Fibroblast of lung (primary cell): ENCODE measurements around the gene ARHGAP28. TPM values are rescaled to one million over a fixed set of nuclear protein-coding genes. Genes with fewer than 3 reads are reported as not detected.

ENCODE experiments used
- DNase-seq, 2 donors: peaks; one replicate each; pipeline versions ENCODE4 v3.0.0 to v3.0.0-alpha.2; 2010; ENCODE audit warnings: low read depth in 2 of 2
- H2AFZ ChIP-seq: 2 replicates; pipeline ENCODE4 v1.5.1; 2012; ENCODE audit warnings: low read length, control low read depth, inconsistent platforms
- H3K27ac ChIP-seq: 2 replicates; pipeline ENCODE4 v1.5.1; 2011; ENCODE audit warnings: low read length, control low read depth; ENCODE audit not compliant: insufficient read depth
- H3K27me3 ChIP-seq: 2 replicates; pipeline ENCODE4 v1.5.1; 2011; ENCODE audit warnings: mild to moderate bottlenecking, low read length; ENCODE audit not compliant: control insufficient read depth, insufficient read depth
- H3K36me3 ChIP-seq: 2 replicates; pipeline ENCODE4 v1.5.1; 2011; ENCODE audit warnings: low read length; ENCODE audit not compliant: control insufficient read depth, insufficient read depth
- H3K4me1 ChIP-seq: 2 replicates; pipeline ENCODE4 v1.5.1; 2011; ENCODE audit warnings: low read length; ENCODE audit not compliant: control insufficient read depth, insufficient read depth; ENCODE audit errors: extremely low read depth
- H3K4me2 ChIP-seq: 2 replicates; pipeline ENCODE4 v1.5.1; 2011; ENCODE audit warnings: low read length, control low read depth; ENCODE audit not compliant: insufficient read depth; ENCODE audit errors: extremely low read depth
- H3K4me3 ChIP-seq, 4 experiments: fragments of 200-600 bp in 1 of 4; sonication (generic) in 1 of 4; replicated peaks in 1 of 4; 2 replicates each; pipeline ENCODE4 v1.5.1; 2011 to 2016; ENCODE audit warnings: low read length in 4 of 4, low read depth in 3 of 4, mild to moderate bottlenecking in 3 of 4, control low read depth in 2 of 4, inconsistent platforms in 1 of 4, mixed read lengths in 1 of 4; ENCODE audit not compliant: insufficient read depth in 1 of 4; ENCODE audit errors: control extremely low read depth in 1 of 4
- H3K79me2 ChIP-seq: 2 replicates; pipeline ENCODE4 v1.5.1; 2012; ENCODE audit warnings: mild to moderate bottlenecking, low read length, inconsistent platforms; ENCODE audit not compliant: control insufficient read depth, insufficient read depth
- H3K9ac ChIP-seq: 2 replicates; pipeline ENCODE4 v1.5.1; 2011; ENCODE audit warnings: mild to moderate bottlenecking, low read length, control low read depth; ENCODE audit not compliant: insufficient read depth
- H3K9me3 ChIP-seq: 2 replicates; pipeline ENCODE4 v1.5.1; 2012; ENCODE audit warnings: low read depth, low read length; ENCODE audit not compliant: control insufficient read depth, insufficient read depth
- H4K20me1 ChIP-seq: 2 replicates; pipeline ENCODE4 v1.5.1; 2011; ENCODE audit warnings: low read length; ENCODE audit not compliant: control insufficient read depth, insufficient read depth; ENCODE audit errors: extremely low read depth
- EZH2 ChIP-seq: IDR thresholded peaks from 2 replicates; pipeline ENCODE4 v1.5.1; 2012; ENCODE audit warnings: low read length, control low read depth, mild to moderate bottlenecking; ENCODE audit errors: missing control alignments
- polyA plus RNA-seq, 2 donors: library from polyadenylated mRNA; depleted of rRNA in 1 of 2; stranded (reverse) in 1 of 2; unstranded in 1 of 2; fragments of >200 nt; gene quantifications; 2 replicates each; pipeline ENCODE4 v1.2.1, GENCODE V29; 2011 to 2012; ENCODE audit warnings: missing spikeins in 1 of 2
- total RNA-seq: library from RNA; depleted of rRNA; stranded (reverse); fragments of >200 nt; gene quantifications from 2 replicates; pipeline ENCODE4 v1.2.1, GENCODE V29; 2014
- TF ChIP-seq, protein P1 (sequence below), 2 donors: IDR thresholded peaks in 1 of 2; conservative IDR thresholded peaks in 1 of 2; 1 replicate in 1 of 2; 2 replicates in 1 of 2; pipeline ENCODE4 v1.5.1; 2011 to 2012; ENCODE audit warnings: low read length in 2 of 2, control low read depth in 1 of 2, inconsistent platforms in 1 of 2, low read depth in 1 of 2, mild to moderate bottlenecking in 1 of 2

ARHGAP28 gene
- total and polyA plus RNA-seq, 2 donors (not counting 1 experiment from before 2014, with no cell fraction given), result 3.3 to 35.0 TPM

DNA sequence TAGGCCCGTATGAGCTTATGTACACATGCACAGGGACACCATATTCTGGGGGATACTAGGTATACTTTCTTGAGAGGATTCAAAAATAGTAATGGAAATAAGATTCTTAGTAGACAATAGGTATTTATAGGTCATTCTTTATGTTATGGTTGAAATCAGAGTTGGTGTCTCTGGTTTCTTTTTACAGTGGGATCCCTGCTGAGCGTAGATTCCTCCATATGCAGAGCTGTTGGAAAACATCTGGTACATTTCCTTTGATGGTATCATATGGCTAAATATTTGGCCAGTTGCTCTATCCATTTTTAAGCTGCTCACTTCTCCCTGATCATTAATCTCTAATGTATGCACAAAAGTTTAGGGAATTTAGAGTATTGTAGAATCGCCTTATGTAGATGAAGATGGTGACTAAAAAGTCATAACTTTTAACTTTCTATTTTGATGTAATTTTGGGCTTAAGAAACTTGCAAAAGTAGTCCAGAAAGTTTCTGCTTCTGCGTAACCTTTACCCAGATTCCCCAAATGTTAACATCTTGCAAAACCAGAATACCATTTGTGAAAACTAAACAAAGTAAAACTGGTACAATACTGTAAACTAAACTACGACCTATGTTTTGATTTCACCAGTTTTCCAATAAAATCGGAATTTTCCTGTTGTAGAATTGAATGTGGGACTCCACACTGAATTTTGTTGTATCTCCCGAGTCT, 5.4 kb downstream of the ARHGAP28 start:
- H3K4me2 ChIP-seq, result peak overlapping the region; percentile 4
- H3K27ac ChIP-seq, result no peak overlapping the region
- no peak overlapping the region for H3K9ac ChIP-seq
- no peaks in the 10 kb centered on the region for H3K36me3 ChIP-seq
- H3K4me1 ChIP-seq, result peaks cover 3% of the 10 kb centered on the region
- DNase-seq, result peak in 1 of 2 donors; percentile 83
- peak overlapping the region in 1 of 4 experiments; percentile 26 for H3K4me3 ChIP-seq
- H2AFZ ChIP-seq, result no peak overlapping the region
- H3K9me3 ChIP-seq, result no peaks in the 10 kb centered on the region
- TF ChIP-seq, protein P1, sequence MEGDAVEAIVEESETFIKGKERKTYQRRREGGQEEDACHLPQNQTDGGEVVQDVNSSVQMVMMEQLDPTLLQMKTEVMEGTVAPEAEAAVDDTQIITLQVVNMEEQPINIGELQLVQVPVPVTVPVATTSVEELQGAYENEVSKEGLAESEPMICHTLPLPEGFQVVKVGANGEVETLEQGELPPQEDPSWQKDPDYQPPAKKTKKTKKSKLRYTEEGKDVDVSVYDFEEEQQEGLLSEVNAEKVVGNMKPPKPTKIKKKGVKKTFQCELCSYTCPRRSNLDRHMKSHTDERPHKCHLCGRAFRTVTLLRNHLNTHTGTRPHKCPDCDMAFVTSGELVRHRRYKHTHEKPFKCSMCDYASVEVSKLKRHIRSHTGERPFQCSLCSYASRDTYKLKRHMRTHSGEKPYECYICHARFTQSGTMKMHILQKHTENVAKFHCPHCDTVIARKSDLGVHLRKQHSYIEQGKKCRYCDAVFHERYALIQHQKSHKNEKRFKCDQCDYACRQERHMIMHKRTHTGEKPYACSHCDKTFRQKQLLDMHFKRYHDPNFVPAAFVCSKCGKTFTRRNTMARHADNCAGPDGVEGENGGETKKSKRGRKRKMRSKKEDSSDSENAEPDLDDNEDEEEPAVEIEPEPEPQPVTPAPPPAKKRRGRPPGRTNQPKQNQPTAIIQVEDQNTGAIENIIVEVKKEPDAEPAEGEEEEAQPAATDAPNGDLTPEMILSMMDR (conservative IDR thresholded peaks at IDR 0.05 in 1 of 2, IDR thresholded peaks at IDR 0.05 in 1 of 2; ENCODE audit: low read depth in 1 of 2, low read length in 2 of 2), result no peak
- TF ChIP-seq EZH2, result no peak
- H4K20me1 ChIP-seq, result no peaks in the 10 kb centered on the region
- H3K79me2 ChIP-seq, result no peaks in the 10 kb centered on the region
- no peaks in the 10 kb centered on the region for H3K27me3 ChIP-seq

DNA sequence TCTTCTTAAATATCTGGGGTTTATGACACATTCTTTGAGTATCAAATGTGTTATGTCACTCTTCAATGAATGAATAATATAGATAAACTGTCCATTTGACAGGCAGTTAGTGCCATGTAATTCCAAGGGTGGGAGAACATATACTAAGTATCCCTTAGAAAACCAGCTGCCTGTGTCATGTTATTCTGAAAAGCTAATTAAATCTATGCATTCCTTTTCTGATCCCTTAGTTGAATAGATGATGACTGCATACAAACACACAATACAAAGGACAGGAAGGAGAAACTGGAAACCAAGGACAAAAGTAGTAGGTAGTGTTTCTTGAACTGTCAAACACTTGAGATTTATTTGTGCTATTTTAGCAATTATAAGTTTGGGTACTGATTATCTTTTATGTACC, 8.3 kb downstream of the ARHGAP28 start:
- no peak for TF ChIP-seq EZH2
- TF ChIP-seq, protein P1 (conservative IDR thresholded peaks at IDR 0.05 in 1 of 2, IDR thresholded peaks at IDR 0.05 in 1 of 2; ENCODE audit: low read depth in 1 of 2, low read length in 2 of 2), result no peak
- no peaks in the 10 kb centered on the region for H3K9me3 ChIP-seq
- H3K27me3 ChIP-seq, result no peaks in the 10 kb centered on the region
- H3K27ac ChIP-seq, result no peak overlapping the region
- no peak overlapping the region for H3K9ac ChIP-seq
- no peak overlapping the region for H3K4me2 ChIP-seq
- no peaks in the 10 kb centered on the region for H3K79me2 ChIP-seq
- H3K4me3 ChIP-seq, result no peak overlapping the region
- H2AFZ ChIP-seq, result no peak overlapping the region
- no peaks in the 10 kb centered on the region for H3K36me3 ChIP-seq
- H3K4me1 ChIP-seq, result peaks cover 16% of the 10 kb centered on the region
- no peak for DNase-seq
- no peaks in the 10 kb centered on the region for H4K20me1 ChIP-seq

DNA sequence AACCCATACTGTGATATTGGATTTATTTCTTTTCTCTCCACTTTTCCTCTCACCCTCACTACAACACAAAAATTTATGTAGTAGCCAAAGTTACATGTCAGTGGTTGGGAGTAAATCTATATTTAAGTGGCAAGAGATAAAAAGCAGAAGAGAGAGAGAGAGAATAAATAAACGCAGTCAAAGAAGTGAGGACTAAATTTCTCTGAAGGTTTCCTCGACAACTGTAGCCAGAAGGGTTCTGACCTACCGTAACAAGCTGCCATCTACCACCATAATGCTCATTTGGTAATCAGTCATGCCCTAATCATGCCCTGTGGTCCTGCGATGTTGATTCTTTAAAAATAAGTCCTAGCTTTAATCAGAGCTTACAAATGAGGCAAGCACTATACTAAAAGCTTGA, 9.1 kb downstream of the ARHGAP28 start:
- Histone ChIP-seq H3K4me3 (no peak overlapping the region), H3K36me3 (no peaks in the 10 kb centered on the region), H3K27ac (no peak overlapping the region), H3K9ac (no peak overlapping the region), H3K4me2 (no peak overlapping the region), H3K4me1 (peaks cover 16% of the 10 kb centered on the region), H3K79me2 (no peaks in the 10 kb centered on the region), H3K27me3 (no peaks in the 10 kb centered on the region), H3K9me3 (no peaks in the 10 kb centered on the region), H4K20me1 (no peaks in the 10 kb centered on the region), H2AFZ (no peak overlapping the region)
- TF ChIP-seq, protein P1 (conservative IDR thresholded peaks at IDR 0.05 in 1 of 2, IDR thresholded peaks at IDR 0.05 in 1 of 2; ENCODE audit: low read depth in 1 of 2, low read length in 2 of 2), result no peak
- TF ChIP-seq EZH2, result no peak
- DNase-seq, result no peak
